Fibroblast of lung (primary cell): ENCODE measurements around the gene CNTROB. TPM values are rescaled to one million over a fixed set of nuclear protein-coding genes. Genes with fewer than 3 reads are reported as not detected.

Experiments used
- DNase-seq, 2 donors: peaks; one replicate each; pipeline versions ENCODE4 v3.0.0 to v3.0.0-alpha.2; 2010; ENCODE audit warnings: low read depth in 2 of 2
- H2AFZ ChIP-seq: 2 replicates; pipeline ENCODE4 v1.5.1; 2012; ENCODE audit warnings: low read length, control low read depth, inconsistent platforms
- H3K27ac ChIP-seq: 2 replicates; pipeline ENCODE4 v1.5.1; 2011; ENCODE audit warnings: low read length, control low read depth; ENCODE audit not compliant: insufficient read depth
- H3K27me3 ChIP-seq: 2 replicates; pipeline ENCODE4 v1.5.1; 2011; ENCODE audit warnings: mild to moderate bottlenecking, low read length; ENCODE audit not compliant: control insufficient read depth, insufficient read depth
- H3K36me3 ChIP-seq: 2 replicates; pipeline ENCODE4 v1.5.1; 2011; ENCODE audit warnings: low read length; ENCODE audit not compliant: control insufficient read depth, insufficient read depth
- H3K4me1 ChIP-seq: 2 replicates; pipeline ENCODE4 v1.5.1; 2011; ENCODE audit warnings: low read length; ENCODE audit not compliant: control insufficient read depth, insufficient read depth; ENCODE audit errors: extremely low read depth
- H3K4me2 ChIP-seq: 2 replicates; pipeline ENCODE4 v1.5.1; 2011; ENCODE audit warnings: low read length, control low read depth; ENCODE audit not compliant: insufficient read depth; ENCODE audit errors: extremely low read depth
- H3K4me3 ChIP-seq, 4 experiments: fragments of 200-600 bp in 1 of 4; sonication (generic) in 1 of 4; replicated peaks in 1 of 4; 2 replicates each; pipeline ENCODE4 v1.5.1; 2011 to 2016; ENCODE audit warnings: low read length in 4 of 4, low read depth in 3 of 4, mild to moderate bottlenecking in 3 of 4, control low read depth in 2 of 4, inconsistent platforms in 1 of 4, mixed read lengths in 1 of 4; ENCODE audit not compliant: insufficient read depth in 1 of 4; ENCODE audit errors: control extremely low read depth in 1 of 4
- H3K79me2 ChIP-seq: 2 replicates; pipeline ENCODE4 v1.5.1; 2012; ENCODE audit warnings: mild to moderate bottlenecking, low read length, inconsistent platforms; ENCODE audit not compliant: control insufficient read depth, insufficient read depth
- H3K9ac ChIP-seq: 2 replicates; pipeline ENCODE4 v1.5.1; 2011; ENCODE audit warnings: mild to moderate bottlenecking, low read length, control low read depth; ENCODE audit not compliant: insufficient read depth
- H3K9me3 ChIP-seq: 2 replicates; pipeline ENCODE4 v1.5.1; 2012; ENCODE audit warnings: low read depth, low read length; ENCODE audit not compliant: control insufficient read depth, insufficient read depth
- H4K20me1 ChIP-seq: 2 replicates; pipeline ENCODE4 v1.5.1; 2011; ENCODE audit warnings: low read length; ENCODE audit not compliant: control insufficient read depth, insufficient read depth; ENCODE audit errors: extremely low read depth
- EZH2 ChIP-seq: IDR thresholded peaks from 2 replicates; pipeline ENCODE4 v1.5.1; 2012; ENCODE audit warnings: low read length, control low read depth, mild to moderate bottlenecking; ENCODE audit errors: missing control alignments
- polyA plus RNA-seq, 2 donors: library from polyadenylated mRNA; depleted of rRNA in 1 of 2; stranded (reverse) in 1 of 2; unstranded in 1 of 2; fragments of >200 nt; gene quantifications; 2 replicates each; pipeline ENCODE4 v1.2.1, GENCODE V29; 2011 to 2012; ENCODE audit warnings: missing spikeins in 1 of 2
- total RNA-seq: library from RNA; depleted of rRNA; stranded (reverse); fragments of >200 nt; gene quantifications from 2 replicates; pipeline ENCODE4 v1.2.1, GENCODE V29; 2014
- TF ChIP-seq, protein P1 (sequence below), 2 donors: IDR thresholded peaks in 1 of 2; conservative IDR thresholded peaks in 1 of 2; 1 replicate in 1 of 2; 2 replicates in 1 of 2; pipeline ENCODE4 v1.5.1; 2011 to 2012; ENCODE audit warnings: low read length in 2 of 2, control low read depth in 1 of 2, inconsistent platforms in 1 of 2, low read depth in 1 of 2, mild to moderate bottlenecking in 1 of 2

The CNTROB gene
- total and polyA plus RNA-seq, 2 donors (not counting 1 experiment from before 2014, with no cell fraction given) = 12.6 to 17.2 TPM

DNA sequence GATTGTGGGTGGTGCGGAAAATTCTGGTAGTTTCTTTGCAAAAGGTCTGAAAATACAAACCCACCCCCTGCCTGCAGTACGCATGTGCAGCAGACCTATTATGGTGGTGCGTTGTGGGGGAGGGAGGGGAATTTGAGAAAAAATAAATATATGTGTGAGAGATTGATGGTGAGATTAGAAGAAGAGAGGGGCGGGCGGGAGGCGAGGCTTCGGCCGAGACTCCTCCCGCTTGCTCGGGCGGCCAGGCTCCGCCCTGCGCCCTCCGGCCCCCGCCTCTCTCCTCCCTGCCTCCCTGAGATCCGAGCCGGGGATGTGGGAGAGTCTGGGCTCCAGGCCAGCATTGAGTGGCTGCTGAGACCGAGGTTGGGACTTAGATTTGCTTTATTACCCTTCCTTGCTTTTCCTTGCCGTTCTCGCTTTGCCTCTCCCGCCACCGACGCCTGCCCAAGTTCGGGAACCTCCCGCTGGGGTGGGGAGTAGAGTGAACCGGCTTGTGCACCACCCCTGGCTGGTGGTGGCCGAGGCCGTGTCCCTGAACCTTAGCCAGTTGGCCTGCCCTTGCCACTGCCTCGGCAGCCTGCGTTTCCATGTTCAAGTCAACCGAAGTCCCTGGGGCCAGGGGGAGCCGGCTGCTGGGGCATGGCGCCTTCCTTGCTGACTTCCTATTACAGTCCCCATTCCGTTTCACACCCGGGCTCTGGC, 44.4 kb upstream of the CNTROB start:
- Histone ChIP-seq H3K4me2 (peak overlapping the region; percentile 100), H3K79me2 (peaks cover 22% of the 10 kb centered on the region), H3K27me3 (no peaks in the 10 kb centered on the region), H3K4me3 (peak overlapping the region; percentile 52 to 84 (median 56)), H3K9me3 (no peaks in the 10 kb centered on the region), H3K36me3 (peaks cover 5% of the 10 kb centered on the region), H3K9ac (peak overlapping the region; percentile 67), H3K4me1 (peaks cover 12% of the 10 kb centered on the region), H4K20me1 (no peaks in the 10 kb centered on the region), H3K27ac (peak overlapping the region; percentile 85), H2AFZ (peak overlapping the region; percentile 62)
- peak; percentile 94 to 99 for DNase-seq
- TF ChIP-seq, protein P1, sequence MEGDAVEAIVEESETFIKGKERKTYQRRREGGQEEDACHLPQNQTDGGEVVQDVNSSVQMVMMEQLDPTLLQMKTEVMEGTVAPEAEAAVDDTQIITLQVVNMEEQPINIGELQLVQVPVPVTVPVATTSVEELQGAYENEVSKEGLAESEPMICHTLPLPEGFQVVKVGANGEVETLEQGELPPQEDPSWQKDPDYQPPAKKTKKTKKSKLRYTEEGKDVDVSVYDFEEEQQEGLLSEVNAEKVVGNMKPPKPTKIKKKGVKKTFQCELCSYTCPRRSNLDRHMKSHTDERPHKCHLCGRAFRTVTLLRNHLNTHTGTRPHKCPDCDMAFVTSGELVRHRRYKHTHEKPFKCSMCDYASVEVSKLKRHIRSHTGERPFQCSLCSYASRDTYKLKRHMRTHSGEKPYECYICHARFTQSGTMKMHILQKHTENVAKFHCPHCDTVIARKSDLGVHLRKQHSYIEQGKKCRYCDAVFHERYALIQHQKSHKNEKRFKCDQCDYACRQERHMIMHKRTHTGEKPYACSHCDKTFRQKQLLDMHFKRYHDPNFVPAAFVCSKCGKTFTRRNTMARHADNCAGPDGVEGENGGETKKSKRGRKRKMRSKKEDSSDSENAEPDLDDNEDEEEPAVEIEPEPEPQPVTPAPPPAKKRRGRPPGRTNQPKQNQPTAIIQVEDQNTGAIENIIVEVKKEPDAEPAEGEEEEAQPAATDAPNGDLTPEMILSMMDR (conservative IDR thresholded peaks at IDR 0.05 in 1 of 2, IDR thresholded peaks at IDR 0.05 in 1 of 2; ENCODE audit: low read depth in 1 of 2, low read length in 2 of 2) = no peak
- TF ChIP-seq EZH2 = no peak

- H4K20me1 ChIP-seq = no peaks in the 10 kb centered on the region
- peak in 1 of 2 donors; percentile 38 for DNase-seq
- TF ChIP-seq, protein P1 (conservative IDR thresholded peaks at IDR 0.05 in 1 of 2, IDR thresholded peaks at IDR 0.05 in 1 of 2; ENCODE audit: low read depth in 1 of 2, low read length in 2 of 2) = no peak
- no peak for TF ChIP-seq EZH2
- peaks cover 22% of the 10 kb centered on the region for H3K79me2 ChIP-seq
- H3K27ac ChIP-seq = peak within 1 kb of the TSS; percentile 85
- H3K36me3 ChIP-seq = peaks cover 7% of the 10 kb centered on the region
- peak within 1 kb of the TSS; percentile 62 for H2AFZ ChIP-seq
- peak within 1 kb of the TSS; percentile 100 for H3K4me2 ChIP-seq
- no peaks in the 10 kb centered on the region for H3K27me3 ChIP-seq
- peaks cover 12% of the 10 kb centered on the region for H3K4me1 ChIP-seq
- H3K9ac ChIP-seq = peak within 1 kb of the TSS; percentile 67
- peak within 1 kb of the TSS; percentile 52 to 65 (median 56) for H3K4me3 ChIP-seq
- H3K9me3 ChIP-seq = no peaks in the 10 kb centered on the region
Measured at GRCh38 chr17:7888184-7888920, 43.7 kb upstream of the CNTROB start, which contains the start of gene CHD3. Gene CHD3, plus strand, starts transcription at chr17:7888789. Its CDS starts 212 bp downstream, at chr17:7889001.
